ENCODE results near the gene SLBP. TPM values are rescaled to one million over a fixed set of nuclear protein-coding genes. Genes with fewer than 3 reads are reported as not detected.
A peak's percentile ranks its signal among the peaks of the same experiment; 100 is the strongest.

Gene SLBP
- total and polyA plus RNA-seq, 2 donors (not counting 1 experiment from before 2014, with no cell fraction given), result 49.7 to 108 TPM

GRCh38 chr4:1746919-1747602 lies 34.9 kb upstream of the SLBP start:
- Histone ChIP-seq H3K36me3 (ENCODE audit: control insufficient read depth, insufficient read depth, low read length) (peaks cover 8% of the 10 kb centered on the region), H3K4me3 (replicated peaks in 1 of 4; ENCODE audit: control extremely low read depth in 1 of 4, insufficient read depth in 1 of 4, low read depth in 3 of 4, low read length in 4 of 4) (no peak overlapping the region), H3K79me2 (ENCODE audit: control insufficient read depth, insufficient read depth, low read length) (no peaks in the 10 kb centered on the region), H3K27me3 (ENCODE audit: control insufficient read depth, insufficient read depth, low read length) (no peaks in the 10 kb centered on the region), H3K4me2 (ENCODE audit: extremely low read depth, insufficient read depth, low read length) (no peak overlapping the region), H3K9ac (ENCODE audit: insufficient read depth, low read length) (no peak overlapping the region), H3K9me3 (ENCODE audit: control insufficient read depth, insufficient read depth, low read depth, low read length) (no peaks in the 10 kb centered on the region), H2AFZ (ENCODE audit: low read length) (no peak overlapping the region), H3K27ac (ENCODE audit: insufficient read depth, low read length) (no peak overlapping the region), H3K4me1 (ENCODE audit: control insufficient read depth, extremely low read depth, insufficient read depth, low read length) (no peaks in the 10 kb centered on the region), H4K20me1 (ENCODE audit: control insufficient read depth, extremely low read depth, insufficient read depth, low read length) (peaks cover 2% of the 10 kb centered on the region)
- TF ChIP-seq EZH2 (IDR thresholded peaks at IDR 0.05; ENCODE audit: low read length, missing control alignments), result no peak
- no peak for TF ChIP-seq CTCF (conservative IDR thresholded peaks at IDR 0.05 in 1 of 2, IDR thresholded peaks at IDR 0.05 in 1 of 2; ENCODE audit: low read depth in 1 of 2, low read length in 2 of 2)
- no peak for DNase-seq (ENCODE audit: low read depth in 2 of 2)

GRCh38 chr4:1746265-1746691 lies 34.2 kb upstream of the SLBP start:
- Histone ChIP-seq H3K27ac (ENCODE audit: insufficient read depth, low read length) (no peak overlapping the region), H3K27me3 (ENCODE audit: control insufficient read depth, insufficient read depth, low read length) (no peaks in the 10 kb centered on the region), H3K9ac (ENCODE audit: insufficient read depth, low read length) (no peak overlapping the region), H4K20me1 (ENCODE audit: control insufficient read depth, extremely low read depth, insufficient read depth, low read length) (peaks cover 2% of the 10 kb centered on the region), H3K4me1 (ENCODE audit: control insufficient read depth, extremely low read depth, insufficient read depth, low read length) (no peaks in the 10 kb centered on the region), H3K36me3 (ENCODE audit: control insufficient read depth, insufficient read depth, low read length) (peaks cover 11% of the 10 kb centered on the region), H3K79me2 (ENCODE audit: control insufficient read depth, insufficient read depth, low read length) (no peaks in the 10 kb centered on the region), H2AFZ (ENCODE audit: low read length) (no peak overlapping the region), H3K4me2 (ENCODE audit: extremely low read depth, insufficient read depth, low read length) (no peak overlapping the region), H3K9me3 (ENCODE audit: control insufficient read depth, insufficient read depth, low read depth, low read length) (no peaks in the 10 kb centered on the region), H3K4me3 (replicated peaks in 1 of 4; ENCODE audit: control extremely low read depth in 1 of 4, insufficient read depth in 1 of 4, low read depth in 3 of 4, low read length in 4 of 4) (no peak overlapping the region)
- peak; percentile 54 to 57 for DNase-seq (ENCODE audit: low read depth in 2 of 2)
- no peak for TF ChIP-seq EZH2 (IDR thresholded peaks at IDR 0.05; ENCODE audit: low read length, missing control alignments)
- TF ChIP-seq CTCF (conservative IDR thresholded peaks at IDR 0.05 in 1 of 2, IDR thresholded peaks at IDR 0.05 in 1 of 2; ENCODE audit: low read depth in 1 of 2, low read length in 2 of 2), result peak; percentile 66 to 77

GRCh38 chr4:1745697-1746096 lies 33.6 kb upstream of the SLBP start:
- no peak overlapping the region for H3K4me2 ChIP-seq (ENCODE audit: extremely low read depth, insufficient read depth, low read length)
- H2AFZ ChIP-seq (ENCODE audit: low read length), result no peak overlapping the region
- H3K9ac ChIP-seq (ENCODE audit: insufficient read depth, low read length), result no peak overlapping the region
- no peak overlapping the region for H3K4me3 ChIP-seq (replicated peaks in 1 of 4; ENCODE audit: control extremely low read depth in 1 of 4, insufficient read depth in 1 of 4, low read depth in 3 of 4, low read length in 4 of 4)
- H3K27ac ChIP-seq (ENCODE audit: insufficient read depth, low read length), result no peak overlapping the region
- peaks cover 2% of the 10 kb centered on the region for H4K20me1 ChIP-seq (ENCODE audit: control insufficient read depth, extremely low read depth, insufficient read depth, low read length)
- peaks cover 14% of the 10 kb centered on the region for H3K36me3 ChIP-seq (ENCODE audit: control insufficient read depth, insufficient read depth, low read length)
- no peak for DNase-seq (ENCODE audit: low read depth in 2 of 2)
- no peaks in the 10 kb centered on the region for H3K9me3 ChIP-seq (ENCODE audit: control insufficient read depth, insufficient read depth, low read depth, low read length)
- no peaks in the 10 kb centered on the region for H3K4me1 ChIP-seq (ENCODE audit: control insufficient read depth, extremely low read depth, insufficient read depth, low read length)
- H3K79me2 ChIP-seq (ENCODE audit: control insufficient read depth, insufficient read depth, low read length), result no peaks in the 10 kb centered on the region
- H3K27me3 ChIP-seq (ENCODE audit: control insufficient read depth, insufficient read depth, low read length), result no peaks in the 10 kb centered on the region
- no peak for TF ChIP-seq EZH2 (IDR thresholded peaks at IDR 0.05; ENCODE audit: low read length, missing control alignments)
- TF ChIP-seq CTCF (conservative IDR thresholded peaks at IDR 0.05 in 1 of 2, IDR thresholded peaks at IDR 0.05 in 1 of 2; ENCODE audit: low read depth in 1 of 2, low read length in 2 of 2), result no peak

All from fibroblast of lung (primary cell).